Neural progenitor cell (in vitro differentiated cells): ENCODE measurements around the gene GCNT4. TPM values are rescaled to one million over a fixed set of nuclear protein-coding genes. Genes with fewer than 3 reads are reported as not detected.
A peak's percentile ranks its signal among the peaks of the same experiment; 100 is the strongest.

Experiments
- DNase-seq: peaks from one replicate; pipeline ENCODE4 v3.0.0-alpha.2; 2016; ENCODE audit warnings: low spot score
- H2AFZ ChIP-seq: fragments of 200-600 bp; sonication (generic); replicated peaks from 2 replicates; pipeline ENCODE4 v1.6.1; 2016; ENCODE audit warnings: antibody characterized with exemption
- H3F3A ChIP-seq: fragments of 200-600 bp; sonication (generic); 2 replicates; pipeline ENCODE4 v1.6.1; 2016; ENCODE audit warnings: antibody characterized with exemption, low read depth
- H3K27ac ChIP-seq: fragments of 200-600 bp; sonication (generic); 2 replicates; pipeline ENCODE4 v1.5.1; 2016; ENCODE audit warnings: mild to moderate bottlenecking
- H3K27me3 ChIP-seq: fragments of 200-600 bp; sonication (generic); 2 replicates; pipeline ENCODE4 v1.6.1; 2016; ENCODE audit warnings: mild to moderate bottlenecking, moderate library complexity
- H3K36me3 ChIP-seq: fragments of 200-600 bp; sonication (generic); 2 replicates; pipeline ENCODE4 v1.5.1; 2016
- H3K4me1 ChIP-seq: fragments of 200-600 bp; sonication (generic); 2 replicates; pipeline ENCODE4 v1.6.1; 2016; ENCODE audit warnings: mixed run types
- H3K4me2 ChIP-seq: fragments of 200-600 bp; sonication (generic); 2 replicates; pipeline ENCODE4 v1.6.1; 2016
- H3K4me3 ChIP-seq: fragments of 200-600 bp; sonication (generic); 2 replicates; pipeline ENCODE4 v1.5.1; 2016
- H3K79me2 ChIP-seq: fragments of 200-600 bp; sonication (generic); 2 replicates; pipeline ENCODE4 v1.6.1; 2016; ENCODE audit warnings: low read depth
- H3K9ac ChIP-seq: fragments of 200-600 bp; sonication (generic); 2 replicates; pipeline ENCODE4 v1.6.1; 2016
- H3K9me3 ChIP-seq: fragments of 200-600 bp; sonication (generic); 2 replicates; pipeline ENCODE4 v1.5.1; 2016; ENCODE audit warnings: low read depth
- H4K20me1 ChIP-seq: fragments of 200-600 bp; sonication (generic); 2 replicates; pipeline ENCODE4 v1.6.1; 2016; ENCODE audit warnings: low read depth
- H3K27ac Mint-ChIP-seq: 3 replicates; pipeline ENCODE4 v1.8.0; 2021; ENCODE audit warnings: mixed read lengths
- H3K27me3 Mint-ChIP-seq: 2 replicates; pipeline ENCODE4 v1.8.0; 2022; ENCODE audit warnings: low read depth, mild to moderate bottlenecking, inconsistent platforms, moderate library complexity, mixed read lengths; ENCODE audit not compliant: insufficient read depth
- H3K36me3 Mint-ChIP-seq: 3 replicates; pipeline ENCODE4 v1.8.0; 2021; ENCODE audit warnings: mixed read lengths
- H3K4me1 Mint-ChIP-seq: 3 replicates; pipeline ENCODE4 v1.8.0; 2021; ENCODE audit warnings: mixed read lengths
- H3K4me3 Mint-ChIP-seq: 3 replicates; pipeline ENCODE4 v1.8.0; 2021; ENCODE audit warnings: mild to moderate bottlenecking, moderate library complexity, mixed read lengths
- H3K9me3 Mint-ChIP-seq: 3 replicates; pipeline ENCODE4 v1.8.0; 2020; ENCODE audit warnings: mixed read lengths
- EZH2 ChIP-seq: fragments of 200-600 bp; sonication (generic); IDR thresholded peaks from 2 replicates; pipeline ENCODE4 v1.6.1; 2017; ENCODE audit warnings: antibody characterized with exemption, mild to moderate bottlenecking, moderate library complexity
- EZH2phosphoT487 ChIP-seq: fragments of 200-600 bp; sonication (generic); IDR thresholded peaks from 2 replicates; pipeline ENCODE4 v1.6.1; 2017; ENCODE audit warnings: antibody characterized with exemption
- total RNA-seq: library from RNA; depleted of rRNA; stranded (reverse); fragments of >200 nt; gene quantifications from 2 replicates; pipeline ENCODE4 v1.2.3, GENCODE V29; 2015; ENCODE audit warnings: low replicate concordance
- TF ChIP-seq, protein P1 (sequence below): fragments of 200-600 bp; sonication (generic); IDR thresholded peaks from 2 replicates; pipeline ENCODE4 v1.5.1; 2017; ENCODE audit warnings: antibody characterized with exemption, mild to moderate bottlenecking

The GCNT4 gene
- total RNA-seq, 1 donor from 2014 or later = 0.17 TPM

DNA sequence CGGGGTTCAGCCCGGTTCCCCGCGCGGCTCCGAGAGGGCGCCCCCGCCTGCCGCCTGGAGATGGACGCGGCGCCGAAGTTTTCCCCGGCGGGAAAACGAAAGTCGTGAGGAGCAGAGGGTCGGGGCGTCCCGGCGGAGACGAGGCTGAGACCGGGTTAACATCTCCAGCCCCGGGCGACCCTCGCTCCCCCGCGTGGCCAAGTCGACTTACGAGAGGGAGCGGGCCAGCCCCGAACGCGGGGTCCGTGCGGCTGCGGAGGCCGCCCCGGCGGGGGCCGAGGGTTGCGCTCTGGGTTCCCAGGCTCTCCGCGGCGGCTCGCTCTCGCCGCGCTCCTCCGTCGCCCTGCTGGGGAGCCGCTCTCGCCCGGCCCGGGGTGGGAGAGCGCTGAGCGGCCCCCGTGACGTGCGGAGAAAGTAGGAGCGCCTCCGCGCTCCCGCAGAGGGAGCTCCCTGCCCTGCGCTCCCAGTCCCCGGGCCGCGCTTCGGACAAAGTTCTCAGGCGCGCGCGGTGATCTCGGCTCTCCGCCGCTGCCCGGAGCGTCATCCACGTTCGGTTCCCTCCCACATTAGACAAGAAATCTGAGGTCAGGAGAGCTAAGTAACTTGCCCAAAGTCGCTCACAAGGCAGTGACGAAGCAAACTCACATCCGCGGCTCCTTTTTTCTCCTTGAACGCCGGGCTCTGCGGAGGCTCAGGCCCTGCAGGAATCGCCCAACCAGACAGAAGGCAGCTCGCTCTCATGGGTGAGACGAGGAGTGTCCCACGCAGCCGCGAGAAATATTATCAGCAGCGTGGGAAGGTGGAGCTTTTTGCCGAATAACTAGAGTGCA is 1.2 kb upstream of the GCNT4 start:
- Mint-ChIP-seq H3K36me3 (no peaks in the 10 kb centered on the region), H3K4me3 (peak overlapping the region; percentile 91), H3K4me1 (peaks cover 39% of the 10 kb centered on the region), H3K9me3 (no peaks in the 10 kb centered on the region), H3K27me3 (peaks cover 13% of the 10 kb centered on the region), H3K27ac (no peak overlapping the region)
- Histone ChIP-seq H2AFZ (peak overlapping the region; percentile 93), H3K4me2 (peak overlapping the region; percentile 84), H3K9me3 (no peaks in the 10 kb centered on the region), H3K27me3 (peaks cover 52% of the 10 kb centered on the region), H3K4me1 (peaks cover 15% of the 10 kb centered on the region), H3K27ac (no peak overlapping the region), H3F3A (peaks cover 29% of the 10 kb centered on the region), H3K79me2 (no peaks in the 10 kb centered on the region), H4K20me1 (peaks cover 7% of the 10 kb centered on the region), H3K4me3 (peak overlapping the region; percentile 75), H3K36me3 (no peaks in the 10 kb centered on the region), H3K9ac (no peak overlapping the region)
- no peak for TF ChIP-seq EZH2phosphoT487
- TF ChIP-seq EZH2 = peak; percentile 30
- TF ChIP-seq, protein P1, sequence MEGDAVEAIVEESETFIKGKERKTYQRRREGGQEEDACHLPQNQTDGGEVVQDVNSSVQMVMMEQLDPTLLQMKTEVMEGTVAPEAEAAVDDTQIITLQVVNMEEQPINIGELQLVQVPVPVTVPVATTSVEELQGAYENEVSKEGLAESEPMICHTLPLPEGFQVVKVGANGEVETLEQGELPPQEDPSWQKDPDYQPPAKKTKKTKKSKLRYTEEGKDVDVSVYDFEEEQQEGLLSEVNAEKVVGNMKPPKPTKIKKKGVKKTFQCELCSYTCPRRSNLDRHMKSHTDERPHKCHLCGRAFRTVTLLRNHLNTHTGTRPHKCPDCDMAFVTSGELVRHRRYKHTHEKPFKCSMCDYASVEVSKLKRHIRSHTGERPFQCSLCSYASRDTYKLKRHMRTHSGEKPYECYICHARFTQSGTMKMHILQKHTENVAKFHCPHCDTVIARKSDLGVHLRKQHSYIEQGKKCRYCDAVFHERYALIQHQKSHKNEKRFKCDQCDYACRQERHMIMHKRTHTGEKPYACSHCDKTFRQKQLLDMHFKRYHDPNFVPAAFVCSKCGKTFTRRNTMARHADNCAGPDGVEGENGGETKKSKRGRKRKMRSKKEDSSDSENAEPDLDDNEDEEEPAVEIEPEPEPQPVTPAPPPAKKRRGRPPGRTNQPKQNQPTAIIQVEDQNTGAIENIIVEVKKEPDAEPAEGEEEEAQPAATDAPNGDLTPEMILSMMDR = peak; percentile 15
- DNase-seq = peak; percentile 80

DNA sequence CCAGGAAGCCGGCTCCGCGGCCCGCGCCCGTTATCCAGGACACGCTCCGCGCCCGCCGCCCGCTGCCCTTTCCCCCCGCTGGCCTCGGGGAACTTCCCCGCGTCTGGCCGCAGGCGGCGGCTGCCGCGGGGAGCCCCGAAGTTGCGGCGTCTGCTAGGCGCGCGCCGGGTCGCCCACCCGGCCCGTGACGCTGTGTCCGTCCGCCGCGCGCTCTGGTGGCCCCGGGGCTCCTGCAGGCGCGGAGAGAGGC is 621 bp upstream of the GCNT4 start:
- peaks cover 13% of the 10 kb centered on the region for H3K27me3 Mint-ChIP-seq
- no peaks in the 10 kb centered on the region for H3K9me3 ChIP-seq
- no peaks in the 10 kb centered on the region for H3K79me2 ChIP-seq
- no peak for DNase-seq
- H3K27ac Mint-ChIP-seq = no peak overlapping the region
- peaks cover 7% of the 10 kb centered on the region for H4K20me1 ChIP-seq
- no peak overlapping the region for H3K4me3 Mint-ChIP-seq
- H3K9ac ChIP-seq = no peak overlapping the region
- peaks cover 29% of the 10 kb centered on the region for H3F3A ChIP-seq
- H3K4me1 ChIP-seq = peaks cover 15% of the 10 kb centered on the region
- no peaks in the 10 kb centered on the region for H3K36me3 Mint-ChIP-seq
- H3K9me3 Mint-ChIP-seq = no peaks in the 10 kb centered on the region
- H2AFZ ChIP-seq = peak overlapping the region; percentile 93
- TF ChIP-seq, protein P1 = no peak
- TF ChIP-seq EZH2 = peak; percentile 65
- peaks cover 52% of the 10 kb centered on the region for H3K27me3 ChIP-seq
- no peaks in the 10 kb centered on the region for H3K36me3 ChIP-seq
- peak overlapping the region; percentile 75 for H3K4me3 ChIP-seq
- H3K4me1 Mint-ChIP-seq = peaks cover 39% of the 10 kb centered on the region
- peak overlapping the region; percentile 84 for H3K4me2 ChIP-seq
- H3K27ac ChIP-seq = no peak overlapping the region

DNA sequence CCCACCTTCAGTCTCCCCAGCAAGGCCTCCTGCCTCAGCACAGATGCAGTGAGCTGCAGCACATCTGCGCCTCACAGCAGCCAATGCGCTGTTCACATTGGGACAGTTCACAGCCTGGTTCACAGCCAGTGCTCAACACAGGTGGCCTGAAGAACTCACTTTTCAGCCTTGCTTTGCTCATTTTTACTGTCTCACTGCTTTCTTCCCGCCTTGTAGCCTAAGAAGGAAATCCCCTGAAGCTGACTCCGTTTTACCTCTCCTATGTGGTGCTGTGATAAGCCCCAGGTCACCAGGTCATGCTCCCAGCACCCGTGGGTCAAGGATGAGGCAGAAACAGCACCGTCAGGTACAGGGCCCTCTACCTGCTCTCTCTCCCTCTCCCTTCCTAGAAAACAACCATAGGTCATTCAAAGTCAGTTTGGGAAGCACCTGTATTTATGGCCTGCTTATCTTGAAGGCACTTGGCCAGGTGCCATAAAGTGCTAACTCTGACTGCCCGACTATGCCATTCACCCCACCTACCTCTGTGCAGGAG is 1.1 kb downstream of the GCNT4 start:
- H3K4me1 Mint-ChIP-seq = peaks cover 39% of the 10 kb centered on the region
- H3K36me3 Mint-ChIP-seq = no peaks in the 10 kb centered on the region
- no peak for TF ChIP-seq EZH2
- TF ChIP-seq EZH2phosphoT487 = no peak
- TF ChIP-seq, protein P1 = no peak
- peaks cover 52% of the 10 kb centered on the region for H3K27me3 ChIP-seq
- H3K79me2 ChIP-seq = no peaks in the 10 kb centered on the region
- H3K9me3 ChIP-seq = no peaks in the 10 kb centered on the region
- H3K27ac ChIP-seq = no peak overlapping the region
- H3K4me3 ChIP-seq = no peak overlapping the region
- no peaks in the 10 kb centered on the region for H3K36me3 ChIP-seq
- peak overlapping the region; percentile 95 for H3K4me3 Mint-ChIP-seq
- DNase-seq = no peak
- H3K9me3 Mint-ChIP-seq = no peaks in the 10 kb centered on the region
- H3F3A ChIP-seq = peaks cover 29% of the 10 kb centered on the region
- no peak overlapping the region for H3K27ac Mint-ChIP-seq
- peaks cover 13% of the 10 kb centered on the region for H3K27me3 Mint-ChIP-seq
- H3K4me1 ChIP-seq = peaks cover 11% of the 10 kb centered on the region
- H3K9ac ChIP-seq = no peak overlapping the region
- H2AFZ ChIP-seq = no peak overlapping the region
- H4K20me1 ChIP-seq = peaks cover 7% of the 10 kb centered on the region
- no peak overlapping the region for H3K4me2 ChIP-seq
